Astrocyte of the cerebellum (primary cell): ENCODE results near the gene AIRE.

ENCODE experiments used
- DNase-seq: peaks from one replicate; pipeline ENCODE4 v3.0.0-alpha.2; 2011; ENCODE audit warnings: low read depth
- H3K4me3 ChIP-seq: 2 replicates; pipeline ENCODE4 v1.5.1; 2011; ENCODE audit warnings: mild to moderate bottlenecking, low read depth, low read length, moderate library complexity
- CTCF ChIP-seq: IDR thresholded peaks from 2 replicates; pipeline ENCODE4 v1.5.1; 2012; ENCODE audit warnings: low read length, low read depth, moderate library complexity, mild to moderate bottlenecking; ENCODE audit errors: missing control alignments
- in situ Hi-C: cut with HindIII; loops from 2 replicates; pipeline ENCODE4 v1.10.0; 2017; ENCODE audit warnings: low sequenced_read_pairs

The AIRE gene

GRCh38 chr21:44263221-44263760, 22.4 kb upstream of the AIRE start:
- TF ChIP-seq CTCF, result no peak
- DNase-seq, result no peak
- in situ Hi-C loops, result no loop called here
- no peak overlapping the region for H3K4me3 ChIP-seq

DNA sequence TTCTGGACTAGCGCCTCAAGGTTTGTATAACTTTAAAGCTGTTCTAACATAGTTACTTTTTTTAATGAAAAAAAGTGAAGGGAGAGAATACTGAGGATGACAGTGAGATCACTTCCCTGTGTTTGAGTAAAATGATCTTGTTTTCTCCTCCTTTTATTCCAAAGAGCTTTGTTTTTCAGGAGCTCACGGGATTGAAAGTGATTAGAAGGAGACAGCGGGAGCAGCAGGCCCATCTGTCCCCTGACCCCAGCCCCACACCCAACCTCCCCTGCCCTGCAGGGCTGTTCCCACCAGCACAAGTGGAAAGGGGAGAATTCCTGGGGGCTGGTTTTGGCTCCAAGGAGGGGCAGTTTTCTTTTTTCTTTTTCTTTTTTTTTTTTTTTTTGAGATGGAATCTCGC, 21.9 kb upstream of the AIRE start:
- H3K4me3 ChIP-seq, result no peak overlapping the region
- TF ChIP-seq CTCF, result no peak
- in situ Hi-C loops, result no loop called here
- DNase-seq, result no peak

- in situ Hi-C loops, result no loop called here
- no peak for DNase-seq
- no peak for TF ChIP-seq CTCF
- no peak overlapping the region for H3K4me3 ChIP-seq
Observed at GRCh38 chr21:44265734-44266270, 19.9 kb upstream of the AIRE start.

- no peak for TF ChIP-seq CTCF
- no peak for DNase-seq
- in situ Hi-C loops, result no loop called here
- H3K4me3 ChIP-seq, result no peak overlapping the region
Observed at GRCh38 chr21:44267655-44268142, 18.0 kb upstream of the AIRE start.

DNA sequence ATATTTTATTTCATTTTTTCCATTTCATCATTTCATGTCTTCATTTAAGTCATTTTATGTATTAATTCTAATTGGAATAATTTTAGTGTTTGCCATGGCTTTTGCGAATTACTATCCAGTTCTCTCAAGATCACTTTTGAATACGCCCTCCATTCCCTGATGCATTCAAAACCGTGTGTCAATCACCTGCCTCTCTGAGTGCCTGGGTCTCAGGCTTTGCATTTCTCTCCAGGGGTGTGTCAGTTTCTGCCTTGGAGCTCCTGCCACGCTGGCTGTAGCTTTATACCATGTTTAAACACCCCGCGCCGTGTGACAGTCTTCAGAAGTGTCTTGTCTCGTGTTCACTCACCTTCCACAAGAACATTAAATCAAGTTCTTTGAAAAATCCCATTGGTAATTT, 16.6 kb upstream of the AIRE start:
- no peak for TF ChIP-seq CTCF

DNA sequence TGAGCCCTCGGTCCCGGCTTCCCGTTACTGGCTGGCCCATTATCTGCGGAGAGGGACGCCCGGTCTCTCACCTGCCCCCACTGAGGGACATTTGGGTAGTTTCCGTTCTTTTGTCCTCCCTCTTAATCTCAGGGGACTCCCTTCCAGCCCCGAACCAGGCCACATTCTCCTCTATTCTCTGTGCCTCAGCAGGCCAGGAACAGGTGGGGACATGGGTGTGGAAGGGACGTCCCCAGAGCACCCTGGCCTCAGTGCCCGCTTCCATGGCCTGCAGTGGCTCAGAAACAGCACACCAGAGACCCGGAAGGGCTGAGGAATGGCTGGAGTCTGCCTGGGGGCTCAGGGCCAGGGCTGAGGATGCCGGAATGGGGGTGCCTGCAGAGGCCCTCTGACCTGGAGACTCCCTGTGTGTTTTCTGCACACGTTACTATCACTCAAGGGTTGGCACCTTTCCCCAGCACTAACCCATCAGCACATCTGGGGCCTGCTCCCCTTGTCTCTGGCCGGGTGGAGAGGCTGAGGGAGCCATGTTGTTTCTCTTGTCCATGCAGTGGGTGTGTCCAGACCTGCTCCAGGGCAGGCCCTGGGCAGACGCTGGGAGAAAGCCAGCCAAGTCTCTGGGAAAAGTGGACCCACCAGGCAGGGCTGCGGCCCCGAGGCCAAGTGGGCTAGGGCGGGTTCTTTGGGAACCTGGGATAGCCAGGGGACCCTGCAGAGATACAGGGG, 14.0 kb upstream of the AIRE start:
- no peak for DNase-seq
- in situ Hi-C loops, result no loop called here
- TF ChIP-seq CTCF, result no peak
- H3K4me3 ChIP-seq, result no peak overlapping the region

More for the DNA sequence above, 16.6 kb upstream of the AIRE start:
- no peak for DNase-seq
- no peak overlapping the region for H3K4me3 ChIP-seq
- in situ Hi-C loops, result no loop called here
